Neural progenitor cell (in vitro differentiated cells): ENCODE data around the gene ETV6. TPM values are rescaled to one million over a fixed set of nuclear protein-coding genes. Genes with fewer than 3 reads are reported as not detected.

Source experiments
- DNase-seq: peaks from one replicate; pipeline ENCODE4 v3.0.0-alpha.2; 2016; ENCODE audit warnings: low spot score
- H2AFZ ChIP-seq: fragments of 200-600 bp; sonication (generic); replicated peaks from 2 replicates; pipeline ENCODE4 v1.6.1; 2016; ENCODE audit warnings: antibody characterized with exemption
- H3F3A ChIP-seq: fragments of 200-600 bp; sonication (generic); 2 replicates; pipeline ENCODE4 v1.6.1; 2016; ENCODE audit warnings: antibody characterized with exemption, low read depth
- H3K27ac ChIP-seq: fragments of 200-600 bp; sonication (generic); 2 replicates; pipeline ENCODE4 v1.5.1; 2016; ENCODE audit warnings: mild to moderate bottlenecking
- H3K27me3 ChIP-seq: fragments of 200-600 bp; sonication (generic); 2 replicates; pipeline ENCODE4 v1.6.1; 2016; ENCODE audit warnings: mild to moderate bottlenecking, moderate library complexity
- H3K36me3 ChIP-seq: fragments of 200-600 bp; sonication (generic); 2 replicates; pipeline ENCODE4 v1.5.1; 2016
- H3K4me1 ChIP-seq: fragments of 200-600 bp; sonication (generic); 2 replicates; pipeline ENCODE4 v1.6.1; 2016; ENCODE audit warnings: mixed run types
- H3K4me2 ChIP-seq: fragments of 200-600 bp; sonication (generic); 2 replicates; pipeline ENCODE4 v1.6.1; 2016
- H3K4me3 ChIP-seq: fragments of 200-600 bp; sonication (generic); 2 replicates; pipeline ENCODE4 v1.5.1; 2016
- H3K79me2 ChIP-seq: fragments of 200-600 bp; sonication (generic); 2 replicates; pipeline ENCODE4 v1.6.1; 2016; ENCODE audit warnings: low read depth
- H3K9ac ChIP-seq: fragments of 200-600 bp; sonication (generic); 2 replicates; pipeline ENCODE4 v1.6.1; 2016
- H3K9me3 ChIP-seq: fragments of 200-600 bp; sonication (generic); 2 replicates; pipeline ENCODE4 v1.5.1; 2016; ENCODE audit warnings: low read depth
- H4K20me1 ChIP-seq: fragments of 200-600 bp; sonication (generic); 2 replicates; pipeline ENCODE4 v1.6.1; 2016; ENCODE audit warnings: low read depth
- H3K27ac Mint-ChIP-seq: 3 replicates; pipeline ENCODE4 v1.8.0; 2021; ENCODE audit warnings: mixed read lengths
- H3K27me3 Mint-ChIP-seq: 2 replicates; pipeline ENCODE4 v1.8.0; 2022; ENCODE audit warnings: low read depth, mild to moderate bottlenecking, inconsistent platforms, moderate library complexity, mixed read lengths; ENCODE audit not compliant: insufficient read depth
- H3K36me3 Mint-ChIP-seq: 3 replicates; pipeline ENCODE4 v1.8.0; 2021; ENCODE audit warnings: mixed read lengths
- H3K4me1 Mint-ChIP-seq: 3 replicates; pipeline ENCODE4 v1.8.0; 2021; ENCODE audit warnings: mixed read lengths
- H3K4me3 Mint-ChIP-seq: 3 replicates; pipeline ENCODE4 v1.8.0; 2021; ENCODE audit warnings: mild to moderate bottlenecking, moderate library complexity, mixed read lengths
- H3K9me3 Mint-ChIP-seq: 3 replicates; pipeline ENCODE4 v1.8.0; 2020; ENCODE audit warnings: mixed read lengths
- CTCF ChIP-seq: fragments of 200-600 bp; sonication (generic); IDR thresholded peaks from 2 replicates; pipeline ENCODE4 v1.5.1; 2017; ENCODE audit warnings: antibody characterized with exemption, mild to moderate bottlenecking
- EZH2 ChIP-seq: fragments of 200-600 bp; sonication (generic); IDR thresholded peaks from 2 replicates; pipeline ENCODE4 v1.6.1; 2017; ENCODE audit warnings: antibody characterized with exemption, mild to moderate bottlenecking, moderate library complexity
- EZH2phosphoT487 ChIP-seq: fragments of 200-600 bp; sonication (generic); IDR thresholded peaks from 2 replicates; pipeline ENCODE4 v1.6.1; 2017; ENCODE audit warnings: antibody characterized with exemption
- total RNA-seq: library from RNA; depleted of rRNA; stranded (reverse); fragments of >200 nt; gene quantifications from 2 replicates; pipeline ENCODE4 v1.2.3, GENCODE V29; 2015; ENCODE audit warnings: low replicate concordance

Gene ETV6
- total RNA-seq, 1 donor from 2014 or later: 6.2 TPM

- no peaks in the 10 kb centered on the region for H4K20me1 ChIP-seq
- no peak overlapping the region for H2AFZ ChIP-seq
- Mint-ChIP-seq H3K27ac (no peak overlapping the region), H3K4me1 (peaks cover 20% of the 10 kb centered on the region), H3K9me3 (no peaks in the 10 kb centered on the region), H3K4me3 (no peak overlapping the region), H3K36me3 (peaks cover 3% of the 10 kb centered on the region), H3K27me3 (no peaks in the 10 kb centered on the region)
- no peaks in the 10 kb centered on the region for H3K27me3 ChIP-seq
- H3K4me2 ChIP-seq: no peak overlapping the region
- no peak overlapping the region for H3K9ac ChIP-seq
- peaks cover 32% of the 10 kb centered on the region for H3K4me1 ChIP-seq
- no peak for TF ChIP-seq EZH2phosphoT487
- TF ChIP-seq EZH2: no peak
- TF ChIP-seq CTCF: no peak
- peaks cover 23% of the 10 kb centered on the region for H3F3A ChIP-seq
- no peaks in the 10 kb centered on the region for H3K36me3 ChIP-seq
- H3K27ac ChIP-seq: no peak overlapping the region
- no peaks in the 10 kb centered on the region for H3K9me3 ChIP-seq
- DNase-seq: no peak
- H3K79me2 ChIP-seq: no peaks in the 10 kb centered on the region
- H3K4me3 ChIP-seq: no peak overlapping the region
Measured at GRCh38 chr12:11759899-11760298, 110.4 kb downstream of the ETV6 start.

GRCh38 chr12:11761869-11762567 lies 112.5 kb downstream of the ETV6 start:
- Mint-ChIP-seq H3K9me3 (no peaks in the 10 kb centered on the region), H3K27me3 (no peaks in the 10 kb centered on the region), H3K36me3 (peaks cover 3% of the 10 kb centered on the region), H3K4me1 (peaks cover 28% of the 10 kb centered on the region), H3K27ac (no peak overlapping the region), H3K4me3 (no peak overlapping the region)
- Histone ChIP-seq H3K4me2 (no peak overlapping the region), H4K20me1 (no peaks in the 10 kb centered on the region), H3K9me3 (no peaks in the 10 kb centered on the region), H3F3A (peaks cover 23% of the 10 kb centered on the region), H2AFZ (no peak overlapping the region), H3K79me2 (no peaks in the 10 kb centered on the region), H3K4me3 (no peak overlapping the region), H3K9ac (no peak overlapping the region), H3K4me1 (peaks cover 32% of the 10 kb centered on the region), H3K27ac (no peak overlapping the region), H3K27me3 (no peaks in the 10 kb centered on the region), H3K36me3 (no peaks in the 10 kb centered on the region)
- TF ChIP-seq EZH2 (no peak), CTCF (no peak), EZH2phosphoT487 (no peak)
- no peak for DNase-seq

- Histone ChIP-seq H3K36me3 (no peaks in the 10 kb centered on the region), H3K4me1 (peaks cover 32% of the 10 kb centered on the region), H3K79me2 (no peaks in the 10 kb centered on the region), H3K4me2 (no peak overlapping the region), H3K9ac (no peak overlapping the region), H3K9me3 (no peaks in the 10 kb centered on the region), H3F3A (peaks cover 21% of the 10 kb centered on the region), H3K4me3 (no peak overlapping the region), H2AFZ (no peak overlapping the region), H3K27ac (no peak overlapping the region), H4K20me1 (no peaks in the 10 kb centered on the region), H3K27me3 (no peaks in the 10 kb centered on the region)
- peaks cover 3% of the 10 kb centered on the region for H3K36me3 Mint-ChIP-seq
- H3K27ac Mint-ChIP-seq: no peak overlapping the region
- TF ChIP-seq EZH2phosphoT487 (no peak), EZH2 (no peak), CTCF (no peak)
- peaks cover 28% of the 10 kb centered on the region for H3K4me1 Mint-ChIP-seq
- no peaks in the 10 kb centered on the region for H3K27me3 Mint-ChIP-seq
- no peaks in the 10 kb centered on the region for H3K9me3 Mint-ChIP-seq
- H3K4me3 Mint-ChIP-seq: no peak overlapping the region
- no peak for DNase-seq
Measured at GRCh38 chr12:11762723-11763326, 113.4 kb downstream of the ETV6 start.
